Measurements from ENCODE around the gene CALD1.

CALD1 gene

GRCh38 chr7:135012229-135012628 is 232.8 kb downstream of the CALD1 start:
- ATAC-seq = no peak
- TF ChIP-seq CSDC2 (CRISPR knock-in tag; IDR thresholded peaks at IDR 0.05) = no peak

Measured in SK-N-SH treated with all-trans-retinoic acid at 6 μM for 48 hours (cell line).